Uterus (tissue), 2 donors: Measurements from ENCODE around the gene MSX1.

ENCODE experiments used
- CTCF ChIP-seq, 4 experiments: fragments of 200-600 bp in 2 of 4; fragments of 450-650 bp in 2 of 4; sonication (generic) in 2 of 4; IDR thresholded peaks; one replicate each; pipeline ENCODE4 v1.5.1; 2016 to 2019; ENCODE audit warnings: antibody characterized with exemption in 4 of 4, mild to moderate bottlenecking in 2 of 4, moderate library complexity in 1 of 4
- POLR2A ChIP-seq, 2 donors: fragments of 450-650 bp; IDR thresholded peaks; one replicate each; pipeline ENCODE4 v1.6.1; 2016; ENCODE audit warnings: antibody characterized with exemption in 2 of 2, mild to moderate bottlenecking in 1 of 2, moderate library complexity in 1 of 2

GRCh38 chr4:4810092-4810774, 49.2 kb upstream of the MSX1 start:
- TF ChIP-seq CTCF (IDR thresholded peaks at IDR 0.05): no peak
- TF ChIP-seq POLR2A (IDR thresholded peaks at IDR 0.05): no peak
